Panc1 (cell line): Measurements from ENCODE around the gene PCDHA6. TPM values are rescaled to one million over a fixed set of nuclear protein-coding genes. Genes with fewer than 3 reads are reported as not detected.

Source experiments
- ATAC-seq: fragments of 200-7000 bp; cut with Tn5 transposase; 2 replicates; pipeline ENCODE4 v1.9.1; 2020; ENCODE audit warnings: mild to moderate bottlenecking, moderate library complexity
- BruUV-seq: library from RNA; stranded (reverse); fragments of 400-500 nt; replicated peaks from 2 replicates; lab custom pipeline; 2021; lab: Mats Ljungman, UMichigan
- CTCF ChIA-PET: fragments of 300-600 bp; sonication (Branson Sonifier 250); formaldehyde crosslinking; loops from one replicate; lab custom pipeline; 2022; ENCODE audit warnings: antibody characterized with exemption; lab: Charles Lee
- POLR2A ChIA-PET: fragments of 300-600 bp; sonication (Branson Sonifier 250); formaldehyde crosslinking; loops from one replicate; lab custom pipeline; 2022; ENCODE audit warnings: antibody characterized with exemption; lab: Charles Lee
- DNase-seq: peaks from one replicate; pipeline ENCODE4 v3.0.0-alpha.2; 2010; ENCODE audit warnings: low read depth, low spot score
- H3K27ac ChIP-seq: 2 replicates; pipeline ENCODE4 v1.5.1; 2011; ENCODE audit warnings: mild to moderate bottlenecking, low read length, inconsistent platforms
- H3K27me3 ChIP-seq: fragments of 200-500 bp; sonication (Bioruptor generic); 2 replicates; pipeline ENCODE4 v1.6.0; 2014; ENCODE audit warnings: low read length, inconsistent platforms; ENCODE audit not compliant: control insufficient read depth, insufficient read depth
- H3K36me3 ChIP-seq: fragments of 200-500 bp; sonication (Bioruptor generic); 2 replicates; pipeline ENCODE4 v1.5.1; 2014; ENCODE audit warnings: inconsistent platforms, mild to moderate bottlenecking, low read length, moderate library complexity; ENCODE audit not compliant: control insufficient read depth, insufficient read depth
- H3K4me1 ChIP-seq: 2 replicates; pipeline ENCODE4 v1.5.1; 2011; ENCODE audit warnings: inconsistent platforms, mild to moderate bottlenecking, low read length, moderate library complexity; ENCODE audit not compliant: control insufficient read depth, insufficient read depth
- H3K4me3 ChIP-seq, 2 experiments: 2 replicates each; pipeline ENCODE4 v1.5.1; 2011 to 2012; ENCODE audit warnings: low read depth in 2 of 2, low read length in 2 of 2, mild to moderate bottlenecking in 2 of 2, inconsistent platforms in 1 of 2, moderate library complexity in 1 of 2
- H3K9me3 ChIP-seq: fragments of 200-500 bp; sonication (Bioruptor generic); 2 replicates; pipeline ENCODE4 v1.5.1; 2014; ENCODE audit warnings: low read depth, mild to moderate bottlenecking, inconsistent platforms, low read length, moderate library complexity; ENCODE audit not compliant: control insufficient read depth, insufficient read depth
- POLR2AphosphoS5 ChIP-seq: IDR thresholded peaks from 2 replicates; pipeline ENCODE4 v1.6.1; 2012; ENCODE audit warnings: mild to moderate bottlenecking, low read depth, low read length, moderate library complexity
- SIN3A ChIP-seq: IDR thresholded peaks from 2 replicates; pipeline ENCODE4 v1.6.1; 2012; ENCODE audit warnings: low read depth, mild to moderate bottlenecking, low read length, moderate library complexity, borderline replicate concordance; ENCODE audit not compliant: insufficient read depth
- TCF7L2 ChIP-seq: IDR thresholded peaks from 2 replicates; pipeline ENCODE4 v1.6.1; 2011; ENCODE audit warnings: mild to moderate bottlenecking, low read depth, low read length, inconsistent platforms
- in situ Hi-C: cut with HindIII; loops from 2 replicates; pipeline ENCODE4 v1.10.0; 2016; ENCODE audit warnings: low sequenced_read_pairs, low pct_unique_long_range_greater_than_20kb
- intact Hi-C: fragments of 100-400 bp; cut with micrococcal nuclease; formaldehyde crosslinking; loops from one replicate; pipeline ENCODE4 v1.10.0; 2022; ENCODE audit not compliant: unreplicated experiment
- total RNA-seq: library from RNA; stranded (reverse); gene quantifications from one replicate; pipeline ENCODE4 v1.2.1, GENCODE V29; 2021; ENCODE audit not compliant: unreplicated experiment
- TF ChIP-seq, protein P1 (sequence below): fragments of 450-650 bp; IDR thresholded peaks from 2 replicates; pipeline ENCODE4 v1.5.1; 2017; ENCODE audit warnings: mild to moderate bottlenecking
- TF ChIP-seq, protein P2 (sequence below), 2 experiments: IDR thresholded peaks; 2 replicates each; pipeline ENCODE4 v1.6.1; 2011 to 2012; ENCODE audit warnings: low read depth in 2 of 2, control low read depth in 1 of 2, low read length in 1 of 2, mild to moderate bottlenecking in 1 of 2, moderate library complexity in 1 of 2; ENCODE audit not compliant: insufficient read depth in 1 of 2

PCDHA6 gene
- total RNA-seq, 1 experiment from 2014 or later: 0.31 TPM

DNA sequence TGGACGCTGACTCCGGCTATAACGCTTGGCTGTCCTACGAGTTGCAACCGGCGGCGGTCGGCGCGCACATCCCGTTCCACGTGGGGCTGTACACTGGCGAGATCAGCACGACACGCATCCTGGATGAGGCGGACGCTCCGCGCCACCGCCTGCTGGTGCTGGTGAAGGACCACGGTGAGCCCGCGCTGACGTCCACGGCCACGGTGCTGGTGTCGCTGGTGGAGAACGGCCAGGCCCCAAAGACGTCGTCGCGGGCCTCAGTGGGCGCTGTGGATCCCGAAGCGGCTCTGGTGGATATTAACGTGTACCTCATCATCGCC lies 49.5 kb downstream of the PCDHA6 start:
- ChIA-PET POLR2A (no interaction called here), CTCF (no interaction called here)
- no peaks in the 10 kb centered on the region for H3K36me3 ChIP-seq
- in situ Hi-C loops (no loop called here), intact Hi-C loops (no loop called here)
- H3K27me3 ChIP-seq: no peaks in the 10 kb centered on the region
- TF ChIP-seq, protein P1, sequence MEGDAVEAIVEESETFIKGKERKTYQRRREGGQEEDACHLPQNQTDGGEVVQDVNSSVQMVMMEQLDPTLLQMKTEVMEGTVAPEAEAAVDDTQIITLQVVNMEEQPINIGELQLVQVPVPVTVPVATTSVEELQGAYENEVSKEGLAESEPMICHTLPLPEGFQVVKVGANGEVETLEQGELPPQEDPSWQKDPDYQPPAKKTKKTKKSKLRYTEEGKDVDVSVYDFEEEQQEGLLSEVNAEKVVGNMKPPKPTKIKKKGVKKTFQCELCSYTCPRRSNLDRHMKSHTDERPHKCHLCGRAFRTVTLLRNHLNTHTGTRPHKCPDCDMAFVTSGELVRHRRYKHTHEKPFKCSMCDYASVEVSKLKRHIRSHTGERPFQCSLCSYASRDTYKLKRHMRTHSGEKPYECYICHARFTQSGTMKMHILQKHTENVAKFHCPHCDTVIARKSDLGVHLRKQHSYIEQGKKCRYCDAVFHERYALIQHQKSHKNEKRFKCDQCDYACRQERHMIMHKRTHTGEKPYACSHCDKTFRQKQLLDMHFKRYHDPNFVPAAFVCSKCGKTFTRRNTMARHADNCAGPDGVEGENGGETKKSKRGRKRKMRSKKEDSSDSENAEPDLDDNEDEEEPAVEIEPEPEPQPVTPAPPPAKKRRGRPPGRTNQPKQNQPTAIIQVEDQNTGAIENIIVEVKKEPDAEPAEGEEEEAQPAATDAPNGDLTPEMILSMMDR: no peak
- TF ChIP-seq POLR2AphosphoS5 (no peak), SIN3A (no peak), TCF7L2 (no peak)
- TF ChIP-seq, protein P2, sequence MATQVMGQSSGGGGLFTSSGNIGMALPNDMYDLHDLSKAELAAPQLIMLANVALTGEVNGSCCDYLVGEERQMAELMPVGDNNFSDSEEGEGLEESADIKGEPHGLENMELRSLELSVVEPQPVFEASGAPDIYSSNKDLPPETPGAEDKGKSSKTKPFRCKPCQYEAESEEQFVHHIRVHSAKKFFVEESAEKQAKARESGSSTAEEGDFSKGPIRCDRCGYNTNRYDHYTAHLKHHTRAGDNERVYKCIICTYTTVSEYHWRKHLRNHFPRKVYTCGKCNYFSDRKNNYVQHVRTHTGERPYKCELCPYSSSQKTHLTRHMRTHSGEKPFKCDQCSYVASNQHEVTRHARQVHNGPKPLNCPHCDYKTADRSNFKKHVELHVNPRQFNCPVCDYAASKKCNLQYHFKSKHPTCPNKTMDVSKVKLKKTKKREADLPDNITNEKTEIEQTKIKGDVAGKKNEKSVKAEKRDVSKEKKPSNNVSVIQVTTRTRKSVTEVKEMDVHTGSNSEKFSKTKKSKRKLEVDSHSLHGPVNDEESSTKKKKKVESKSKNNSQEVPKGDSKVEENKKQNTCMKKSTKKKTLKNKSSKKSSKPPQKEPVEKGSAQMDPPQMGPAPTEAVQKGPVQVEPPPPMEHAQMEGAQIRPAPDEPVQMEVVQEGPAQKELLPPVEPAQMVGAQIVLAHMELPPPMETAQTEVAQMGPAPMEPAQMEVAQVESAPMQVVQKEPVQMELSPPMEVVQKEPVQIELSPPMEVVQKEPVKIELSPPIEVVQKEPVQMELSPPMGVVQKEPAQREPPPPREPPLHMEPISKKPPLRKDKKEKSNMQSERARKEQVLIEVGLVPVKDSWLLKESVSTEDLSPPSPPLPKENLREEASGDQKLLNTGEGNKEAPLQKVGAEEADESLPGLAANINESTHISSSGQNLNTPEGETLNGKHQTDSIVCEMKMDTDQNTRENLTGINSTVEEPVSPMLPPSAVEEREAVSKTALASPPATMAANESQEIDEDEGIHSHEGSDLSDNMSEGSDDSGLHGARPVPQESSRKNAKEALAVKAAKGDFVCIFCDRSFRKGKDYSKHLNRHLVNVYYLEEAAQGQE (IDR thresholded peaks at IDR 0.05; ENCODE audit: insufficient read depth in 1 of 2, low read depth in 2 of 2, low read length in 1 of 2): no peak
- BruUV-seq: no TSS peak
- no peak overlapping the region for H3K27ac ChIP-seq
- ATAC-seq (no peak), DNase-seq (no peak)
- no peaks in the 10 kb centered on the region; the same call in 1 of the 2 replicates for H3K9me3 ChIP-seq
- H3K4me3 ChIP-seq: no peak overlapping the region
- H3K4me1 ChIP-seq: no peaks in the 10 kb centered on the region

Other genes with a start within 250 kb of the PCDHA6 start
- gene CD14, start 194.8 kb upstream of the PCDHA6 start, total RNA-seq: 2.5 TPM
- gene TMCO6, start 188.5 kb upstream of the PCDHA6 start, total RNA-seq: 18.9 TPM
- 81.7 TPM for gene NDUFA2, start 180.3 kb upstream of the PCDHA6 start, total RNA-seq
- 98.2 TPM for gene IK, start 180.1 kb upstream of the PCDHA6 start, total RNA-seq
- 49.2 TPM for gene WDR55, start 163.1 kb upstream of the PCDHA6 start, total RNA-seq
- gene DND1, start 154.4 kb upstream of the PCDHA6 start, total RNA-seq: 1.8 TPM
- gene HARS1, start 136.6 kb upstream of the PCDHA6 start, total RNA-seq: 76.4 TPM
- 44.1 TPM for gene HARS2, start 136.5 kb upstream of the PCDHA6 start, total RNA-seq
- 62.2 TPM for gene ZMAT2, start 127.5 kb upstream of the PCDHA6 start, total RNA-seq
- gene PCDHA1, start 41.8 kb upstream of the PCDHA6 start, total RNA-seq: not detected
- not detected for gene PCDHA2, start 33.1 kb upstream of the PCDHA6 start, total RNA-seq
- gene PCDHA3, start 26.9 kb upstream of the PCDHA6 start, total RNA-seq: not detected
- gene PCDHA4, start 20.9 kb upstream of the PCDHA6 start, total RNA-seq: 3.1 TPM
- gene PCDHA5, start 6.3 kb upstream of the PCDHA6 start, total RNA-seq: 0.10 TPM
- gene PCDHA7, start 6.3 kb downstream of the PCDHA6 start, total RNA-seq: 0.15 TPM
- gene PCDHA8, start 13.2 kb downstream of the PCDHA6 start, total RNA-seq: 0.10 TPM
- gene PCDHA9, start 20.4 kb downstream of the PCDHA6 start, total RNA-seq: 0.21 TPM
- gene PCDHA10, start 27.9 kb downstream of the PCDHA6 start, total RNA-seq: 0.33 TPM
- gene PCDHA11, start 41.0 kb downstream of the PCDHA6 start, total RNA-seq: 0.08 TPM
- gene PCDHA12, start 47.3 kb downstream of the PCDHA6 start, total RNA-seq: 10.0 TPM
- gene PCDHA13, start 54.2 kb downstream of the PCDHA6 start, total RNA-seq: 1.0 TPM
- gene PCDHAC1, start 98.3 kb downstream of the PCDHA6 start, total RNA-seq: 0.59 TPM
- gene PCDHAC2, start 138.5 kb downstream of the PCDHA6 start, total RNA-seq: 8.8 TPM
- gene PCDHB1, start 223.4 kb downstream of the PCDHA6 start, total RNA-seq: 0.05 TPM